HG03103 (cell line): ENCODE measurements around the gene BTBD8.

Source experiments
- ATAC-seq: cut with Tn5 transposase; IDR thresholded peaks from one replicate; pipeline ENCODE4 v1.9.1; 2021; ENCODE audit warnings: low read depth; ENCODE audit not compliant: unreplicated experiment

BTBD8 gene

DNA sequence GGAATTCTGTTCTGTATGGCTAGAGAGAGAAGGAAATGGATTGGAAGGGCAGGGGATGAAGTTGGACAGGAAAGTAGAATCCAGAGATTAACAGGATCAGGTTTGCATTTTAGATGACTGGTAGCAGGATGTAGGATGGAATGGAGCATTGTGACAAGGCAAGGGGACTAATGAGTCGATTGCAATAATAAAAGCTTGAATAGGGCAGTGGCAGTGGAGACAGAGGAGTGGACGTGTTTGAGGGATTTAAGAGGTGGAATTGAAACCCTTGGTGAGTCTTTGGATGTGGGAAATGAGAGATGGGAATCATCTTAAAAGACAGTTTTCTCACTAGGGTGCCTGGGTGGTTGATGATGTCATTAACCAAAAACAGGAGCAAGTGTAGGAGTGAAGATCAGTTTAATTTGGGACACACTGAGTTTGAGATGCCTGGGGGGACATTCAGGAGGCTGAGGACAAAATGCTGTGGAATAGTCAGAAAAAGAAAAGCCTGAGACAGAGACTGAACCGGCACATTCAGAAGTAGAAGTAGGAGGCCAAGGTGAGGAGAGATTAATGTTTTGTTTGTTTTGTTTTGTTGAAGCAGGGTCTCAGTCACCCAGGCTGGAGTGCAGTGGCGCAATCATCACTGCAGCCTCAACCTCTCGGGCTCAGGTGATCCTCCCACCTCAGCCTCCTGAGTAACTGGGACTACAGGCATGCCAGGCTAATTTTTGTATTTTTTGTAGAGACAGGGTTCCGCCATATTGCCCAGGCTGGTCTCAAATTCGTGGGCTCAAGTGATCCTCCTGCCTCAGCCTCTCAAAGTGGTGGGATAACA is 108.5 kb downstream of the BTBD8 start:
- no peak for ATAC-seq

DNA sequence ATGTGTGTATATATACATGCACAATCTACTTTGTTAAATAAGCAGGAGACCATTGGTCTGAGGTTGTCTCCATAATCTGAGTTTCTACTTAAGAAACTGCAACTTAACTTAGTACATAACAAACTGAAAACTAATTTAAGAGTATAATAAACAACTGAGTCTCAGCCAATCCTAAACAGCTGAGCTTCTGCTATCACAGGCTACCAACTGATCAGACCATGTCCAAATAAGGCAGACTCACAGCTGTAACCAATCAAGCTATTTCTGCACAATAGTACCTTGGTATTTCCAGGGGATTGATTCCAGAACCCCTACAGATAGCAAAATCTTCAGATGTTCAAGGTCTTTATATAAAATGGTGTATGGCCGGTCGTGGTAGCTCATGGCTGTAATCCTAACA is 111.6 kb downstream of the BTBD8 start:
- ATAC-seq = no peak

- no peak for ATAC-seq
Observed at GRCh38 chr1:92192246-92192645, 112.1 kb downstream of the BTBD8 start.

- ATAC-seq = no peak
Observed at GRCh38 chr1:92194511-92194910, 114.4 kb downstream of the BTBD8 start.

DNA sequence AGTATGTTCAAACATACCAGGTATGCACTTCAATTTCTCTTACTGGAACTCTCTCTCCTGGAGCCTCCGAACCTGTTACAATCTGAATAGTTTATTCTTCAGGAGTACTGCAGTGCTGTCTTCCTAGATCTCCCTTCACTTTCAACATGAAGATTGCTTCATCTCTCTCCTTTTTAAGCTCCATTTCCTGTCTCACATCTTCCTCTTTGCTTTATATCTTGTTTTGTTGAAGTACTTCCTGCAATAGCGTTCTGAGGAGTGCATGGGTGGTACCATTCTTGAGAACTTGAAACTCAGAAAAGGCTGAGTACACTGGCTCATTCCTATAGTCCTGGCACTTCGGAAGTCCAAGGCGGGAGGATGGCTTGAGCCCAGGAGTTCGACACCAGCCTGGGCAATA is 121.8 kb downstream of the BTBD8 start:
- ATAC-seq = no peak

DNA sequence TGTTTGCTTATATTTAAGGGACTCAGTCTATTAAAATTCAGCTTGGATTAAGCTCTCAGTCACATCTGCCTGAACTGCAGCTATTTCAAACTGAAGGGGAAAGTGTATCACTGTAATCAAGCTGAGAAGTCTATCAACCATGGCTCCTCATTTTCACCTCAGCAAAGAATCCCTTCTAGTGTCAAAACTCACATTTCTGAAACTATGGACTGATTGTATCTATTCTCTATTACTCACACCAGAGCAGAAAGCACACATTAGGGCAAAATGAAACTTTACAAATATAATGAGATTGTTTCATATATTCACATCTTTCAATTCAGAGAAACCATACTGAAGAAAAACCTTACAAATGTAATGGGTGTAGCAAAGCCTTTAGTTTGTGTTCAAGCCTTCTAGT is 123.0 kb downstream of the BTBD8 start:
- ATAC-seq = no peak

DNA sequence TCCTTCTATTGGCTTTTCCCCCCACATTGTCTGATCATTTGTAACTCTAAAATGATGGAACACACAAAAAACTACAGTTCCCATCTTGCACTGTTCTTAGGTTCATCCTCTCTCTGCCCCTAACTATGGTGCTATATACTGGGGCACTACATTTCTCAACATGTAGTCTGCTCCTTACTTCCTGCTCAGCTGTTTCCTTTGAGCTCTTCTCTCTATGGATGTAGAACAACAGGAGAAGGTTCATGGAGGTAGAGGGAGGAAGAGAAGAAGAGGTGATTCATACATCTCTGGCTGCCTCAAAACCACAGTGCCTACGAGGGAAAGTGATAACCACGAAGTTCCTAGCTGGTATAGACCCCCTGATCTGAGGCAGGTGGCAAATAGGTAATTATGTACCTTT is 130.6 kb downstream of the BTBD8 start:
- no peak for ATAC-seq

- ATAC-seq = no peak
Observed at GRCh38 chr1:92211166-92211565, 131.0 kb downstream of the BTBD8 start.

DNA sequence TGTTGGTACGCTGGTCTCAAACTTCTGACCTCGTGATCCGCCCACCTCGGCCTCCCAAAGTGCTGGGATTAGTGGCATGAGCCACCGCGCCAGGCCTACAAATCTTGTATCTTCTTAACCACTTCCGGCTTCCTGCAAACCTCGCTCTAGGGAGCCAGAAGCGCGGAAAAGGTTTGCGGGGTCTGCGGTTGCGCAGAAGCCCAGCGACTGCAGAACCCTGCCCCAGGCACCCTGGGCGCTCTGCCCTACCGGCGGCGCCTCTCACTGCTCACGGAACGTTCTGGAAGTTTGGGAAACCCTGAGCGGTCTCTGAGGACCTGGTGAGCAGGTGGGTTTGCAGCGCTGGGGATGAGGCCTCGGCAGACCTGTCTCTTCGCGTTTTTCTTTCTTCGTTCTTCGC is 137.6 kb downstream of the BTBD8 start, which contains the start of gene C1orf146:
TSS of gene C1orf146 (plus strand) at position 195 of the 400 bp plus-strand sequence. CDS start 13,506 bp downstream, outside the sequence.
- no peak for ATAC-seq

GRCh38 chr1:92218559-92218958 is 138.4 kb downstream of the BTBD8 start:
- ATAC-seq = no peak

DNA sequence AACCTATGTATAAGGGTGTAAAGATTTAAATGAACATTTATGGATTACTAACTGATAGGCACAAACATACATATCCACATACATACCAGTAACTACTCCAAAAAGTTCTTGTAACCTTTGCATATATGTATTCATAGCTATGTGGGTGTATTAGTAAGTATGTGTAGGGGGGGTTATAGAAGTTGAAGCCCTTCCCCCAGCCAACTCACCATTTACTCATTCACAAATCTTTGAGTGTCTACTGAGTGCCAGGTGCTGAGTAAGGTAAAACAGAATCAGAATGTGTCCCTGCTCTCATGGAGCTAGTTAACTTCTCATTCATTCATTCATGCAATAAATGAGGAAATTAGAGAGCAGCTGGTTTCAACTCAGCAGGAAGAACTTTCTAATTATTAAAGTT is 138.9 kb downstream of the BTBD8 start:
- ATAC-seq = no peak

DNA sequence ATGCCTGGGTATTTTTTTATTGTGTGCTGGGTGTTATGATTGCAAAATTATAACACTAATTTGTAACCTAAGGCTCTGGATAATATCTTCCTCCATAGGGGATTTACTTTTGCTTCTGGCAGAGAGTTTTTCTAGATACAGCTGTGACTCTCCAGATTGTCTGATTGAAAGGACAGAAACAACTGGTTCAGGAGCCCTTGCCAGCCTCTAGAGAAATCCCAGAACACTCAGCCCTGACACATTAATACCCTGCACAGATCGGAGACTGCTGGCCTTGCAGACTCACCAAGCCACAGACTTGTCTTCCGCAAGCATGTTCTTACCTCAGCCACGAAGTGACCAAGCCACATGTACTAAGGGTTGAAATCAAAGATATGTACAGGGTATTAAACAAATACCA is 148.3 kb downstream of the BTBD8 start:
- no peak for ATAC-seq

DNA sequence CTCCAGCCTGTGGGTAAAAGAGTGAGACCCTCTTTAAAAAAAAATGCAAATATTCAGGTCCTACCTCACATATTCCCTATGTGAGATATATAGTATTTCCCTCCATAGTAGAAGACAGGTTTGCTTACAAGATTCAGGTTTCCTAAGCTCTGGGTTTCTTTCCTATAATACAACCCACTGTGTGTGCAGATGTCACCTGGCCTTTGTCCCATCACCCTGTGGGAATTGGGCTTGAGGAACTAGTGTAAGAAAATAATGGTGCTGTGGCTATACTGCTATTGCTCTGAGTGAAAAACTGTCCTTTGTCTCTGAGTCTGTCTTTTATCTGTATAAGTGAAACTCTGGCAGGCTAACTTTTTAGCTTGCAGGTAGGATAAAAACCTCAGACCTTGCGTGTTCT is 150.6 kb downstream of the BTBD8 start:
- no peak for ATAC-seq
